IMR-90 (cell line): Measurements from ENCODE around the gene SLC9A9. TPM values are rescaled to one million over a fixed set of nuclear protein-coding genes. Genes with fewer than 3 reads are reported as not detected.

ENCODE experiments used
- ATAC-seq: fragments of 200-7000 bp; cut with Tn5 transposase; 2 replicates; pipeline ENCODE4 v1.9.1; 2020; ENCODE audit warnings: low read depth, mild to moderate bottlenecking, moderate library complexity
- BruUV-seq: library from RNA; stranded (reverse); fragments of 400-500 nt; replicated peaks from 2 replicates; lab custom pipeline; 2021; lab: Mats Ljungman, UMichigan
- CTCF ChIA-PET: fragments of 300-600 bp; formaldehyde crosslinking; extraction: SDS; loops from one replicate; lab custom pipeline; 2021; ENCODE audit warnings: antibody characterized with exemption; lab: Yijun Ruan, JAX
- POLR2A ChIA-PET: fragments of 300-600 bp; sonication (Branson Sonifier 250); formaldehyde crosslinking; loops from one replicate; lab custom pipeline; 2022; ENCODE audit warnings: antibody characterized with exemption; ENCODE audit not compliant: unreplicated experiment; lab: Charles Lee
- DNase-seq: peaks from one replicate; pipeline ENCODE4 v3.0.0; 2013
- H2AFZ ChIP-seq: replicated peaks from 2 replicates; pipeline ENCODE3; 2013; ENCODE audit warnings: low read length, mild to moderate bottlenecking; ENCODE audit not compliant: poor library complexity
- H2AK5ac ChIP-seq: 2 replicates; pipeline ENCODE4 v1.6.1; 2013; ENCODE audit warnings: low read depth, low read length, inconsistent platforms
- H2AK9ac ChIP-seq: replicated peaks from 2 replicates; pipeline ENCODE3; 2013; ENCODE audit warnings: mild to moderate bottlenecking, low read depth, low read length, moderate library complexity; ENCODE audit not compliant: poor library complexity
- H2BK120ac ChIP-seq: 2 replicates; pipeline ENCODE4 v1.6.1; 2013; ENCODE audit warnings: low read depth, low read length, inconsistent platforms
- H2BK15ac ChIP-seq: 3 replicates; pipeline ENCODE4 v1.6.1; 2013; ENCODE audit warnings: low read depth, low read length, inconsistent platforms
- H2BK20ac ChIP-seq: 2 replicates; pipeline ENCODE4 v1.6.1; 2013; ENCODE audit warnings: low read depth, mild to moderate bottlenecking, inconsistent platforms, low read length, moderate library complexity
- H2BK5ac ChIP-seq: 2 replicates; pipeline ENCODE4 v1.6.1; 2013; ENCODE audit warnings: mild to moderate bottlenecking, low read depth, low read length, inconsistent platforms; ENCODE audit not compliant: poor library complexity, severe bottlenecking
- H3K14ac ChIP-seq: replicated peaks from 2 replicates; pipeline ENCODE4 v1.6.1; 2013; ENCODE audit warnings: low read depth, low read length, inconsistent platforms
- H3K18ac ChIP-seq: 2 replicates; pipeline ENCODE4 v1.6.1; 2013; ENCODE audit warnings: low read depth, low read length, control low read depth
- H3K23ac ChIP-seq: 2 replicates; pipeline ENCODE4 v1.6.1; 2013; ENCODE audit warnings: low read depth, low read length, inconsistent platforms
- H3K27ac ChIP-seq: 2 replicates; pipeline ENCODE4 v1.5.1; 2013; ENCODE audit warnings: mild to moderate bottlenecking, control low read depth, low read length; ENCODE audit not compliant: insufficient read depth
- H3K27me3 ChIP-seq: 2 replicates; pipeline ENCODE4 v1.6.1; 2013; ENCODE audit warnings: low read length; ENCODE audit not compliant: control insufficient read depth, insufficient read depth
- H3K36me3 ChIP-seq: 2 replicates; pipeline ENCODE4 v1.6.1; 2013; ENCODE audit warnings: low read length, mixed read lengths; ENCODE audit not compliant: control insufficient read depth, insufficient read depth
- H3K4ac ChIP-seq: 2 replicates; pipeline ENCODE4 v1.6.1; 2013; ENCODE audit warnings: low read depth, low read length, inconsistent platforms
- H3K4me1 ChIP-seq: 2 replicates; pipeline ENCODE4 v1.6.1; 2013; ENCODE audit warnings: low read length, mixed read lengths; ENCODE audit not compliant: control insufficient read depth, insufficient read depth
- H3K4me2 ChIP-seq: 2 replicates; pipeline ENCODE4 v1.6.1; 2013; ENCODE audit warnings: low read depth, mild to moderate bottlenecking, control low read depth, low read length, moderate library complexity
- H3K4me3 ChIP-seq: 2 replicates; pipeline ENCODE4 v1.5.1; 2013; ENCODE audit warnings: low read depth, mild to moderate bottlenecking, control low read depth, low read length, moderate library complexity; ENCODE audit not compliant: insufficient read depth
- H3K56ac ChIP-seq: 2 replicates; pipeline ENCODE4 v1.6.1; 2013; ENCODE audit warnings: low read length, inconsistent platforms; ENCODE audit not compliant: insufficient read depth; ENCODE audit errors: extremely low read depth
- H3K79me1 ChIP-seq, 2 experiments: 2 replicates each; pipeline ENCODE4 v1.6.1; 2013; ENCODE audit warnings: low read length in 2 of 2, inconsistent platforms in 1 of 2, low read depth in 1 of 2
- H3K9ac ChIP-seq: 2 replicates; pipeline ENCODE4 v1.6.1; 2013; ENCODE audit warnings: low read depth, low read length, control low read depth
- H3K9me1 ChIP-seq: 2 replicates; pipeline ENCODE4 v1.6.1; 2013; ENCODE audit warnings: low read length, inconsistent platforms; ENCODE audit not compliant: insufficient read depth
- H3K9me3 ChIP-seq: 2 replicates; pipeline ENCODE4 v1.6.1; 2013; ENCODE audit warnings: low read length; ENCODE audit not compliant: control insufficient read depth, insufficient read depth
- H4K20me1 ChIP-seq: 2 replicates; pipeline ENCODE4 v1.6.1; 2013; ENCODE audit warnings: low read length, inconsistent platforms; ENCODE audit not compliant: insufficient read depth
- H4K5ac ChIP-seq: 2 replicates; pipeline ENCODE4 v1.6.1; 2013; ENCODE audit warnings: mild to moderate bottlenecking, low read depth, low read length, control low read depth
- H4K8ac ChIP-seq, 2 experiments: 2 replicates each; pipeline ENCODE4 v1.6.1; 2013; ENCODE audit warnings: low read depth in 2 of 2, low read length in 2 of 2, control low read depth in 1 of 2, inconsistent platforms in 1 of 2
- H4K91ac ChIP-seq: 2 replicates; pipeline ENCODE4 v1.6.1; 2013; ENCODE audit warnings: low read depth, low read length, inconsistent platforms; ENCODE audit not compliant: insufficient read depth
- BHLHE40 ChIP-seq: fragments of 150-350 bp; IDR thresholded peaks from 2 replicates; pipeline ENCODE4 v1.6.1; 2016; ENCODE audit warnings: mild to moderate bottlenecking, low read depth, low read length
- CEBPB ChIP-seq: IDR thresholded peaks from 2 replicates; pipeline ENCODE4 v1.6.1; 2012; ENCODE audit warnings: low read depth, low read length, improper control_type of control experiment
- ELK1 ChIP-seq: fragments of 150-350 bp; IDR thresholded peaks from 2 replicates; pipeline ENCODE4 v1.6.1; 2016; ENCODE audit warnings: low read depth, mild to moderate bottlenecking, low read length, moderate library complexity, borderline replicate concordance
- FOS ChIP-seq: fragments of 150-350 bp; IDR thresholded peaks from 2 replicates; pipeline ENCODE4 v1.6.1; 2016; ENCODE audit warnings: low read depth, low read length
- MAFK ChIP-seq: IDR thresholded peaks from 2 replicates; pipeline ENCODE4 v1.6.1; 2012; ENCODE audit warnings: low read depth, low read length, improper control_type of control experiment
- MAZ ChIP-seq: IDR thresholded peaks from 2 replicates; pipeline ENCODE4 v1.6.1; 2012; ENCODE audit warnings: low read depth, mild to moderate bottlenecking, low read length, improper control_type of control experiment, moderate library complexity, borderline replicate concordance
- MXI1 ChIP-seq: IDR thresholded peaks from 2 replicates; pipeline ENCODE4 v1.6.1; 2012; ENCODE audit warnings: low read depth, mild to moderate bottlenecking, low read length, moderate library complexity, borderline replicate concordance
- NFE2L2 ChIP-seq: fragments of 150-350 bp; IDR thresholded peaks from 2 replicates; pipeline ENCODE4 v1.6.1; 2016; ENCODE audit warnings: low read depth, mild to moderate bottlenecking, low read length
- POLR2A ChIP-seq: IDR thresholded peaks from 2 replicates; pipeline ENCODE4 v1.6.1; 2012; ENCODE audit warnings: mild to moderate bottlenecking, low read depth, low read length
- RAD21 ChIP-seq: IDR thresholded peaks from 2 replicates; pipeline ENCODE4 v1.6.1; 2012; ENCODE audit warnings: low read length, improper control_type of control experiment
- RCOR1 ChIP-seq: IDR thresholded peaks from 2 replicates; pipeline ENCODE4 v1.6.1; 2012; ENCODE audit warnings: mild to moderate bottlenecking, low read length, improper control_type of control experiment; ENCODE audit not compliant: insufficient replicate concordance
- SMC3 ChIP-seq: fragments of 150-350 bp; IDR thresholded peaks from 2 replicates; pipeline ENCODE4 v1.6.1; 2016; ENCODE audit warnings: low read depth, mild to moderate bottlenecking, antibody characterized with exemption, low read length, moderate library complexity
- WGBS, 2 experiments: methylation state at CpG; one replicate each; pipeline versions ENCODE4 v1.1.5 to v1.1.7; 2013; ENCODE audit warnings: missing lambda C conversion rate in 2 of 2; ENCODE audit not compliant: insufficient read length in 1 of 2; ENCODE audit errors: extremely low coverage in 2 of 2; 5-methylcytosine and 5-hydroxymethylcytosine counted together
- dilution Hi-C: fragments of 300-500 bp; cut with HindIII; formaldehyde crosslinking; loops from one replicate; pipeline ENCODE4 v1.14.3; 2018; ENCODE audit warnings: low sequenced_read_pairs; ENCODE audit not compliant: unreplicated experiment
- in situ Hi-C: fragments of 300-500 bp; cut with MboI; formaldehyde crosslinking; loops from 3 replicates; pipeline ENCODE4 v1.14.3; 2019; ENCODE audit warnings: low sequenced_read_pairs, inconsistent platforms, mixed read lengths
- intact Hi-C: fragments of 100-400 bp; cut with micrococcal nuclease; formaldehyde crosslinking; loops from 2 replicates; pipeline ENCODE4 v1.10.0; 2022
- polyA plus RNA-seq, 3 experiments: library from polyadenylated mRNA; depleted of rRNA; stranded (reverse); fragments of >200 nt; gene quantifications; 2 replicates each; pipeline ENCODE4 v1.2.3, GENCODE V29; 2012; ENCODE audit warnings: low replicate concordance in 1 of 3
- total RNA-seq: library from RNA; depleted of rRNA; stranded (reverse); fragments of >200 nt; gene quantifications from 2 replicates; pipeline ENCODE4 v1.2.3, GENCODE V29; 2012
- TF ChIP-seq, protein P1 (sequence below): conservative IDR thresholded peaks from 2 replicates; pipeline ENCODE4 v1.5.1; 2012; ENCODE audit warnings: mild to moderate bottlenecking, low read depth, low read length, improper control_type of control experiment
- TF ChIP-seq, protein P2 (sequence below): fragments of 150-350 bp; IDR thresholded peaks from 2 replicates; pipeline ENCODE4 v1.6.1; 2017; ENCODE audit warnings: mild to moderate bottlenecking, antibody characterized with exemption, low read length, low read depth

Gene SLC9A9
- total and polyA plus RNA-seq, 2 of the 4 experiments (the other 2 are of a cell fraction), result 1.4 to 2.3 TPM

- H4K91ac ChIP-seq, result no peak overlapping the region
- H3K56ac ChIP-seq, result no peak overlapping the region
- in situ Hi-C loops (no loop called here), dilution Hi-C loops (no loop called here), intact Hi-C loops (loop anchor here (1.0 to 5.0 kb wide), 2 partner anchors 555 to 602 kb away; partner anchors contain the start of gene CHST2)
- ATAC-seq (peak; percentile 96), DNase-seq (peak; percentile 57)
- ChIA-PET CTCF (interaction anchor here (0.5 to 1.5 kb wide), 18 partner anchors 13 to 625 kb away, joined by 3 to 6 read pairs (median 3); no protein-coding TSS in a partner anchor), POLR2A (no interaction called here)
- H3K27ac ChIP-seq, result no peak overlapping the region
- no peak overlapping the region for H3K4me3 ChIP-seq
- no peaks in the 10 kb centered on the region for H3K9me3 ChIP-seq
- no peaks in the 10 kb centered on the region for H3K79me1 ChIP-seq
- H3K23ac ChIP-seq, result no peak overlapping the region
- no peak overlapping the region for H4K8ac ChIP-seq
- H4K20me1 ChIP-seq, result no peaks in the 10 kb centered on the region
- H2AFZ ChIP-seq, result peak overlapping the region; percentile 40
- no peak overlapping the region for H2BK120ac ChIP-seq
- no peak overlapping the region for H2AK5ac ChIP-seq
- H3K36me3 ChIP-seq, result no peaks in the 10 kb centered on the region
- H3K4ac ChIP-seq, result no peak overlapping the region
- H3K9me1 ChIP-seq, result no peaks in the 10 kb centered on the region
- H2BK15ac ChIP-seq, result no peak overlapping the region
- H3K9ac ChIP-seq, result no peak overlapping the region
- H4K5ac ChIP-seq, result no peak overlapping the region
- no peaks in the 10 kb centered on the region for H3K27me3 ChIP-seq
- no peak overlapping the region for H2AK9ac ChIP-seq
- H3K4me1 ChIP-seq, result no peaks in the 10 kb centered on the region
- WGBS, 2 experiments, result no CpG with 5 or more reads among the region's 10 CpGs
- H3K14ac ChIP-seq, result no peak overlapping the region
- no peak overlapping the region for H3K18ac ChIP-seq
- H2BK5ac ChIP-seq, result no peak overlapping the region
- BruUV-seq, result no TSS peak
- peak overlapping the region; percentile 10; the same call in 1 of the 2 replicates for H3K4me2 ChIP-seq
- H2BK20ac ChIP-seq, result no peak overlapping the region
- TF ChIP-seq ELK1, result no peak
- TF ChIP-seq, protein P1, sequence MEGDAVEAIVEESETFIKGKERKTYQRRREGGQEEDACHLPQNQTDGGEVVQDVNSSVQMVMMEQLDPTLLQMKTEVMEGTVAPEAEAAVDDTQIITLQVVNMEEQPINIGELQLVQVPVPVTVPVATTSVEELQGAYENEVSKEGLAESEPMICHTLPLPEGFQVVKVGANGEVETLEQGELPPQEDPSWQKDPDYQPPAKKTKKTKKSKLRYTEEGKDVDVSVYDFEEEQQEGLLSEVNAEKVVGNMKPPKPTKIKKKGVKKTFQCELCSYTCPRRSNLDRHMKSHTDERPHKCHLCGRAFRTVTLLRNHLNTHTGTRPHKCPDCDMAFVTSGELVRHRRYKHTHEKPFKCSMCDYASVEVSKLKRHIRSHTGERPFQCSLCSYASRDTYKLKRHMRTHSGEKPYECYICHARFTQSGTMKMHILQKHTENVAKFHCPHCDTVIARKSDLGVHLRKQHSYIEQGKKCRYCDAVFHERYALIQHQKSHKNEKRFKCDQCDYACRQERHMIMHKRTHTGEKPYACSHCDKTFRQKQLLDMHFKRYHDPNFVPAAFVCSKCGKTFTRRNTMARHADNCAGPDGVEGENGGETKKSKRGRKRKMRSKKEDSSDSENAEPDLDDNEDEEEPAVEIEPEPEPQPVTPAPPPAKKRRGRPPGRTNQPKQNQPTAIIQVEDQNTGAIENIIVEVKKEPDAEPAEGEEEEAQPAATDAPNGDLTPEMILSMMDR, result peak; percentile 79
- TF ChIP-seq FOS, result no peak
- TF ChIP-seq NFE2L2, result no peak
- TF ChIP-seq POLR2A, result no peak
- TF ChIP-seq, protein P2, sequence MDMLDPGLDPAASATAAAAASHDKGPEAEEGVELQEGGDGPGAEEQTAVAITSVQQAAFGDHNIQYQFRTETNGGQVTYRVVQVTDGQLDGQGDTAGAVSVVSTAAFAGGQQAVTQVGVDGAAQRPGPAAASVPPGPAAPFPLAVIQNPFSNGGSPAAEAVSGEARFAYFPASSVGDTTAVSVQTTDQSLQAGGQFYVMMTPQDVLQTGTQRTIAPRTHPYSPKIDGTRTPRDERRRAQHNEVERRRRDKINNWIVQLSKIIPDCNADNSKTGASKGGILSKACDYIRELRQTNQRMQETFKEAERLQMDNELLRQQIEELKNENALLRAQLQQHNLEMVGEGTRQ, result no peak
- TF ChIP-seq RCOR1, result no peak
- no peak for TF ChIP-seq MAFK
- TF ChIP-seq RAD21, result peak; percentile 80
- peak; percentile 56; the same call in 1 of the 2 replicates for TF ChIP-seq SMC3
- no peak for TF ChIP-seq BHLHE40
- no peak for TF ChIP-seq MXI1
- no peak for TF ChIP-seq CEBPB
- no peak for TF ChIP-seq MAZ
These were observed 173.9 kb downstream of the SLC9A9 start for GRCh38 chr3:143674100-143674968.
